NOMO-1 treated with dmso at 0.1 percent for 144 hours (cell line): Measurements from ENCODE around the gene ZNF12.
"Not testable (repeated sequence)": the region's sequence is repeated elsewhere in the genome, so short reads cannot be mapped to it uniquely, and the experiment has no call there.

Source experiments
- DNase-seq: peaks from one replicate; lab custom pipeline; 2025; ENCODE audit not compliant: unreplicated experiment; lab: John Stamatoyannopoulos, UW

ZNF12 gene

DNA sequence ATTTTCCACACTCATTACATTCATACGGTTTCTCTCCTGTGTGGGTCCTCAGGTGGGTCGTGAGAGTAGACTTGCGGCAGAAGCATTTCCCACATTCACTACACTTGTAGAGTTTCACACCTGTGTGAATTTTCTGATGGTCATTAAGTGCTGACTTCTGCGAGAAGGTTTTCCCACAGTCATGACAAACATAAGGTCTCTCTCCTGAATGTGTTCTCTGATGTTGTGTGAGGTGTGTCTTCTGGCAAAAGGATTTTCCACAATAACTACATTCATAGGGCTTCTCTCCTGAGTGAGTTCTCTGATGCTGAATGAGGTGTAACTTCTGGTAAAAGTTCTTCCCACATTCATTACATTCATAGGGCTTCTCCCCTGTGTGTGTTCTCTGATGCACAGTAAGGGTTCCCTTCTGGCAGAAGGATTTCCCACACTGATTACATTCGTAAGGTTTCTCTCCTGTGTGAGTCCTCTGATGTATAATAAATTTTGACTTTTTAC, 15.1 kb downstream of the ZNF12 start:
- DNase-seq: no peak

DNA sequence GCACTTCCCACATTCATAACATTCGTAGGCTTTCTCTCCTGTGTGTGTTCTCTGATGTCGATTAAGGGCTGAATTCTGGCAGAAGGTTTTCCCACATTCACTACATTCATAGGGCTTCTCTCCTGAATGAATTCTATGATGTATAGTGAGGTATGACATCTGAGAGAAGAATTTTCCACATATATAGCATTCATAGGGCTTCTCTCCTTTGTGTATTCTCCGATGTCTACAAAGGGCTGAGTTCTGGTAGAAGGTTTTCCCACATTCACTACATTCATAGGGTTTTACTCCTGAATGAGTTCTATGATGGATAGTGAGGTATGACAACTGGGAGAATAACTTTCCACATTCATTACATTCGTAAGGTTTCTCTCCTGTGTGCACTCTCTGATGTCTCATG, 15.6 kb downstream of the ZNF12 start:
- no peak for DNase-seq

DNA sequence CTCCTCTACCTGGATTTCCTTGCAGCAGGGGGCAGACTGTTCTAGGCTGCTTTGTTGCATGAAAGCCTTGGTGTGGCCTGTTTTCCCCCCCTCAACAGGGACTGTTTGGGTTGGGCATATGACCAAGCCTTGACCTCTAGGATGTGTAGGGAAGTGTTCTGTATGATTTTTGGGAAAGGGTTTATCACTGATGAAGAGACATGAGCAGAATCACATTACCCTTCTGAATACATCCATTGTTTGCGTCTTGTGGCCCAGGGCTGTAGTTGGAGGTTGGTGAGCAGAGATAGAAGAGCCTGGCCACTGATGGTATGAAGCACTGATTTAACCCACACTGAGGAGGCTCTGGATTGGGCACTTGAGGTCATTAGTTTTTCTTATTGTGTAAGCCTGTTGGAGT, 26.6 kb downstream of the ZNF12 start:
- no peak for DNase-seq

DNA sequence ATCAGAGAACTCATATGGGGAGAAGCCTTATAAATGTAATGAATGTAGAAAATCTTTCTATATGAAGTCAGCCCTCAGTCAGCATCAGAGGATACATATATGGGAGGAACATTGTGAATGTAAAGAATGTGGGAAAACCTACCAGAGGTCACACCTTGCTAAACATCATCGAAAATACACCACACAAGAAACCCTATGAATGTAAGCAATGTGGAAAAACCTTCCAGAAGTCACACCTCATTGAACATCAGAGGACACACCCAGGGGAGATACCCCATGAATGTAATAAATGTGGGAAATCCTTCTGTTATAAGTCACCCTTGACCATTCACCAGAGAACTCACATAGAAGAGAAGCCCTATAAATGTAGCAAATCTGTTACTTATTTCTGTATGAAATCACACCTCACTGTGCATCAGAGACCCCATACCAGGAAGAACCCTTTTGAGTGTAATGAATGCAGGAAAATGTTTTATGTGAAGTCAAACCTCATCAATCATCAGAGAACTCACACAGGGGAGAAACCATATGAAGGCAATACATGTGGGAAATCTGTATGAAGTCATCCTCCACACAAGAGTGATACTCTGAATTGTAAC, 30.8 kb downstream of the ZNF12 start:
- no peak for DNase-seq

DNA sequence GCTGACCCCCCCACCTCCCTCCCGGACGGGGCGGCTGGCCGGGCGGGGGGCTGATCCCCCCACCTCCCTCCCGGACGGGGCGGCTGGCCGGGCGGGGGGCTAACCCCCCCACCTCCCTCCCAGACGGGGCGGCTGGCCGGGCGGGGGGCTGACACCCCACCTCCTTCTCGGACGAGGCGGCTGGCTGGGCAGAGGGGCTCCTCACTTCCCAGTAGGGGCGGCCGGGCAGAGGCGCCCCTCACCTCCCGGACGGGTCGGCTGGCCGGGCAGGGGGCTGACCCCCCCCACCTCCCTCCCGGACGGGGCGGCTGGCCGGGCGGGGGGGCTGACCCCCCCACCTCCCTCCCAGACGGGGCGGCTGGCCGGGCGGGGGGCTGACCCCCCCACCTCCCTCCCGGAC, 35.9 kb downstream of the ZNF12 start:
- DNase-seq: not testable (repeated sequence)

DNA sequence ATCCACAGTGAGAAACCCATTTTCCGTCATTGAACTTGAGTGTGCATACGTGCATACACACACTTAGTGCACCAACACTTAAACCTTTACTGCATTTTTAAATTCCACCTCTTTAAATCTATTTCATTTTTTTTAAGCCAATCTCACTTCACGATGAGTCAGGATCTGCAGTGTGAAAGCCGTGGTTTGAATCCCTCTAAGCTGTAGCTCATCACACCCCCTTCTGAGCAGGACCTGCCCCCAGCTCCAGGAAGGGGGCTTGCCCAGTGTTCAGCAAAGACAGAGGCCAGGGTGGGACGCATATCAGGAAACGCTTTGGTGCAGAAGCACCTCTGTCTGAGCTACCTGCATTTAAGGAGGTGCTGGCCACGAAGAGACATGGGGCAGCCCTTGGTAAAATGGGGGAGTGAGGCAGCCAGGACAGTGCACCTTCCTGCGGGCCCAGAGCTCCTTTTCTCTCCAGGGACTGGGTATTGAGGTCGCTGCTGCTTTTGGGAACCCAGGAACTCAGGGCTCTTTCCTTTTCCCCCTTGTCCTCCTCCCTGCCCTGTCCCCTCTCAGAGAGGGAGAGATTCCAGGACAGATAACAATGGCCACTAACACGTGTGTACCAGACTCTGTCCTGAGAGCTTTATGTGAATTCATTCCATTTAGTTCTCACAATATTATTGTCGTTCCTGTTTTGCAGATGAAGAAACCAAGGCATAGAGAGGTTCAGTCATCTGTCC, 48.0 kb downstream of the ZNF12 start:
- DNase-seq: no peak

DNA sequence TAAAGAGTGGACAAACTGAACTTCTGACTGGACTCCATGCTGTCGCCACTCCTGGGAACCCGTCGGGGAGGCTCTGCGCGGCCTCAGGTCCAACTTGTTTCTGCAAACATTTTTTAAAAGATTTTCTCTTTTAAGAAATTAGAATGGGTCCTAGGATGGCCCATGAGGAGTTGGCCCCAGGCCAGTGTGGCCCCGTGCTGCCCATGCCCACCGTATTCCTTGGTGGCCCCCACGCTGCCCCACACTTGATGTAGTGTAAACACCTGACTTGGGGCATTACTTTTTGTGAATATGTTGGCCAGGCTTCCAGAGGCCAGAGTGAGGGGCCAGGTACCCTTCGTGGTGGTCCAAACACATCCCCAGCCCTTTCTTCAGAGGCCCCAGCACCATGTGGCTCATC, 50.3 kb downstream of the ZNF12 start:
- DNase-seq: no peak

DNA sequence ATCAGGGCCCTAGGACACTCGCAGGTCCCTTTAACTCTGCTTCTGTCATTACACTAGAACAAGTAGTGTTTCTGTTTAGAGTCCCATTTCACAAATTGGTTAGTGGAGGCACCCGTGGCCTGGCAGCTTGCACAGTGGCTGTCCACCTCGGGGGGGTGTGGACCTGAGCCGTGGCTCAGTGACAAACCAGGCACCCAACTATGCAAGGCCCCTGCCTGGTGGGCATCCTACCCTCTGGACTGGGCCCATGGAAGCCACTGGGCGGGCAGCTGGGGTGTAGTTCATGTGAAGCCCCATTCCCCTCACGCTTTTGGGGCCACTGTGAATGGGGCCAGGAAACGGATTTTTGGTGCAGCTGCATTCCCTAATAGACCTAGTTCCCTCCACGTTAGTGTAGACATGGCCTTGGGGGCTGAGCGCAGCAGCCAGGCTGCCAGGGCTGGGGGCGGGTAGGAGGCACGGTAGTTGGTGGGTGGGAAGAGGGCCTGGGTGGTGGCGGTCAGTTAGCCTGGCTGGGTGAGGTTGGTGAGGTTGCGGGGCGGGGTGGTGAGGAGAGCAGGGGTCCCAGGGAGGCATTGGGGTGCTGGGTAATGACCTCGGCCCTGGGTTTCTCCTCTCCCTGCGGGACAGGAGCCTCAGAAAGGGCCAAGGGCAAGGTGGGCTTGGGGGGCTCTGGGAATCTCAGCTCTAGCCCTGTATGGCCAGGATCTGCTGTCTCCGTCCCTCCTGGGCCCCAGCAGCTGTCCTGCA, 50.9 kb downstream of the ZNF12 start:
- no peak for DNase-seq

DNA sequence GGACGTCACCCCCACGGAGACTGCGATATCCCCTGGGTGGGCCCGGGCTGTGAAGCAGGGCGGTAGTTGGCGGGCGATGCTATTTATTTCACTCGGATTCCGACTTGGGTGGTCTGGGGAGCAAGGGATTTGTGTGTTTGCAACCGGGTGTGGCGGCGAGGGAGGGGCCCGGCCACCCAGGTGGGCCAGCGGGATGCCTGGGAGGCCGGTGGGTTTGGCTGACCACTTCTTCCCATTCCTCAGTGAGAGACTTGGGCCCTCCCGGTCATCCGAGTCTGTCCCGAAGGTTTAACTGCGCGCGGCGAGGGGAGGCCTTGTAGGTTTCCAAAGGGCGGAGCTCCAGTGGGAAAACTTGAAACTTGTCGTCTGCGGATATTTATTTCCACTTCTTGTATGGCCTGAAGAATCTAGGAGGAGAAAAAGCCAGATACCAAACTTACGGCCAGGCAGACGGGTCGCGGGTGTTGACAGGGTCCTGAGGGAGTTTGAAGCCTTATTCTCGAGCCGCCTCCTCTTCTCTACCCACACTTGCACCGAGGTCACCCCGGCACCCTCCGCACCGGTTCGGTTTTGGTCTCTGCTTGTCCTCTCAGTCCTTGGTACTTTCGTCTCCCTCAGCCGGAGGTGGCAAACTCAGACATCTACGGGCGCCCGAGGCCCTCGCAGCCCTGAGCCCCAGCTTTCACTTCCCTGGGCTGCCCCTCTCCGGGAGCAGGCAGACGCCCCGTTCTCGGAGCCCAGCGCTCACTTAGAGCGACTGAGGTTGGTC, 51.7 kb downstream of the ZNF12 start:
- DNase-seq: no peak

DNA sequence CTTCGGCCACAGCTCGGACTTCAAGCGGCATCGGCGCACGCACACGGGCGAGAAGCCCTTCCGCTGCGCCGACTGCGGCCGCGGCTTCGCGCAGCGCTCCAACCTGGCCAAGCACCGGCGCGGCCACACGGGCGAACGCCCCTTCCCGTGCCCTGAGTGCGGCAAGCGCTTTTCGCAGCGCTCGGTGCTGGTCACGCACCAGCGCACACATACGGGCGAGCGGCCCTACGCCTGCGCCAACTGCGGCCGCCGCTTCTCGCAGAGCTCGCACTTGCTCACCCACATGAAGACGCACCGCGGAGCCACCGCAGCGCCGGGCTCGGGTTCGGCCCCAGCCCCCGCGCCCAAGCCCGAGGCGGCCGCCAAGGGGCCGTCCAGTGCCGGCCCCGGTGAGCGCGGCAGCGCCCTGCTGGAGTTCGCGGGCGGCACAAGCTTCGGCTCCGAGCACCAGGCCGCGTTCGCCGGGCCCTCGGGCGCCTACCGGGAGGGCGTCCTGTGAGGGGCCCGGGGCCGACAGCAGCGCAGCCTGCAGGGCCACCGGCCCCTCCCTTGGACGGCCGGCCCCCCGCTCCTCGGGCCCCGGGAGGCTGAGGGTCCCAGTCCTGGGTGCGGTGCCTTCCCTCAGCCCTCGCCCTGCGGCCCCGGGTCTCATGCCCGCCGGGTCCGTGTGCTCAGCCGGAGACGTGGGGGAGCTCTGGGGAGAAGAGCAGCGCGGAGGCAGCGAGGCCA, 52.5 kb downstream of the ZNF12 start:
- no peak for DNase-seq

DNA sequence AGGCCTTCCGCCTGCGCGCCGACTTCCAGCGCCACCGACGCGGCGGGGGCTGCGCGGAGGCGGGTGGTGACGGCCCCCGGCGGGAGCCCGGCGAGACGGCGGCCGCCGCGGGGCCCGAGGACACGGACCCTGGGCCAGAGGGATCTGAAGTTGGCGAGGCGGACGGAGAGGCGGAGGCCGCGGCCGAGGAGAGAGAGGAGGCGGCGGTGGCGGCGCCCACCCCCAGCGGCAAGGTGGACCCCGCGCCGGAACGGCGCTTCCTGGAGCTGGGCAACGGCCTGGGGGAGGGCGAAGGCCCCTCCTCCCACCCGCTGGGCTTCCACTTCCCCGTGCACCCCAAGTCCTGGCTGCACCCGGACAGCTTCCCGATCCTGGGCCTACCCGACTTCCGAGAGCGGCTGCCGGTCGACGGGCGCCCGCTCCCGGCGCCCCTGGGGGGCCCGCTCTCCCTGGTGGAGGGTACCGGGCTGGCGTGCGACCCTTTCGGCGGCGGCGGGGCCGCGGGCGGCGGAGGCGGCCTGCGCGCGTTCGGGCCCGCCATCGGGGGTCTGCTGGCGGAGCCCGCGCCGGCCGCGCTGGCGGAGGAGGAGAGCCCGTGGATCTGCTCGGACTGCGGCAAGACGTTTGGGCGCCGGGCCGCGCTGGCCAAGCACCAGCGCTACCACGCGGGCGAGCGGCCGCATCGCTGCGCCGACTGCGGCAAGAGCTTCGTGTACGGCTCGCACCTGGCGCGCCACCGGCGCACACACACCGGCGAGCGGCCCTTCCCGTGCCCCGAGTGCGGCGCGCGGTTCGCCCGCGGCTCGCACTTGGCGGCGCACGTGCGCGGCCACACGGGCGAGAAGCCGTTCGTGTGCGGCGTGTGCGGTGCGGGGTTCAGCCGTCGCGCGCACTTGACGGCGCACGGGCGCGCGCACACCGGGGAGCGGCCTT, 53.4 kb downstream of the ZNF12 start:
- DNase-seq: no peak

DNA sequence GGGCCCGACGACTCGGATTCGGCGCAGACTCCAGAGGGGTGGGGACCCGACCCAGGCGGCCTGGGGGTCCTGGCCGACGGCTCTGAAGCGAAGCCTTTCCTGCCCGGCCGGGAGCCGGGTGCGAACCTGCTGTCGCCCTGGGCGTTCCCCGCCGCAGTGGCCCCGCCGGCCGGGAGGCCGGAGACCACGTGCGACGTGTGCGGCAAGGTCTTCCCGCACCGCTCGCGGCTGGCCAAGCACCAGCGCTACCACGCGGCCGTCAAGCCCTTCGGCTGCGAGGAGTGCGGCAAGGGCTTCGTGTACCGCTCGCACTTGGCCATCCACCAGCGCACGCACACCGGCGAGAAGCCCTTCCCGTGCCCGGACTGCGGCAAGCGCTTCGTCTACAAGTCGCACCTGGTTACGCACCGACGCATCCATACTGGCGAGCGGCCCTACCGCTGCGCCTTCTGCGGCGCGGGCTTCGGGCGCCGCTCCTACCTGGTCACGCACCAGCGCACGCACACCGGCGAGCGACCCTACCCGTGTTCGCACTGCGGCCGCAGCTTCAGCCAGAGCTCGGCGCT, 54.2 kb downstream of the ZNF12 start:
- no peak for DNase-seq

DNA sequence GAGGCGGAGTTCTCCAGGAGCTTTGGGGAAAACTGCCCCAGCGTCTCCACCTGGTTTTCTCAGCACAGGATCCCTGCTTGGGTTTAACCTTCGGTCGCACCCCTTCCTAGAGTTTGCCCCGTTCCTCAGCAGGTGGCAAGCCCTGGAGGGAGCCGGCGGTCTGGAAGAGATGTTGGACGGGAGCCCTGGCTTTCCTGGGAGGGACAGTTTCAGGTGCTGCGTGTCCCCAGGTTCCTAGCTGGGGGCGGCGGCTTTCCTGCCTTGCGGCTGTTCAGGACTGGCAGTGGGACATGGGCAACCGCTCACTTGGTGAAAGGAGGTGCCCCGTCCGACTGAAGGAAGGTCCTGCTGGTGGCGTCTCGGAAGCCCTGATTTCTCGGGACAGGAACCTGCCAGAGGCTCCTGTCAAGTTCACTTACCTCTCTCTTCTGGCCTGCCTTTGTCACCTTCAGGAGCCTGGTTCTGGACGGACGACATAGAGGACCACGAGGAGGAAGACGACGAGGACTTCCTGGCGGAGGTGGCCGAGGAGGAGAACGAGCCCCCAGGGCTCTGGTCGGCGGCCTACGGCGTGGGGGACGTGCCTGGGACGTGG, 54.8 kb downstream of the ZNF12 start:
- no peak for DNase-seq

DNA sequence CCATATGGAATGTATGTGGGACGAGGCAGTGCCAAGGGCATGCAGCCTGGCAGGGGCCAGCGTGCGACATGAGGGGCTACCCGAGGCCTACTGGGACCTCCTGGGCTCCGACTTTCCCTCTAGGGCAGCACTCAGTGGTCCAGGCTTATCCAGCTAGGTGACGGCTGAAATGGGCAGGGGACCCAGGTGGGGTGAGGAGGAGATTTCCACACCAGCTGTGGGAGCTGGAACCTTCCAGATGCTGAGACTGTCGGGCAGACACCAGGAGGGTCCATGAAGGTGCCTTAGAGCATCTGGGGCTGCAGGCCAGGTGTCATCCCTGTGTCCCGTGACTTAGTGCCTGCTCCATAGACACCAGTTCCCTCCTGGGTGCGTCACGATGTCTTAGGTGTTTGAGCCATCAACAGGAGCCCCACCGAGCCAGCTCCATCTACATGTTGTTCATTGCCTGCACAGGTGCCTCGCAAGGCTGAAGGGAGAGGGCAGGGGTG, 56.2 kb downstream of the ZNF12 start:
- DNase-seq: no peak

DNA sequence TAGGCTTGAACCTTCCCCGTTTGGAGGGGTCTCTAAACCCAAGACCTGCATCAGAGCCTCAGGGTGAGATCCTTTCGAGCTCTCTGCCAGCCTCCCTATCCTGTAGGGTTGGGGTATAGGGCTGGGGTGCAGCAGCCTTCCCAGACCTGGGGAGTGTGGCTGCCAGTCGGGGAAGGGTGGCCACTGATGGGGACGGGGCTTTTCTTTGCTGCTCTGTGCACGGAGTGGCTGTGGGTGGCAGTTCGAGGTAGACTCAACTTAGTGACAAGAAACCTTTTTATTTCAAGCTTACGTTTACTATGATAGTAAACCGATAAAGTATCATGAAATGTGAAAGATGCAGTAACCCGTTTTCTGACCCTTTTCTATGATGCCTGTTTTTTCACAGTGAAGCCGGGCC, 56.7 kb downstream of the ZNF12 start:
- no peak for DNase-seq

DNA sequence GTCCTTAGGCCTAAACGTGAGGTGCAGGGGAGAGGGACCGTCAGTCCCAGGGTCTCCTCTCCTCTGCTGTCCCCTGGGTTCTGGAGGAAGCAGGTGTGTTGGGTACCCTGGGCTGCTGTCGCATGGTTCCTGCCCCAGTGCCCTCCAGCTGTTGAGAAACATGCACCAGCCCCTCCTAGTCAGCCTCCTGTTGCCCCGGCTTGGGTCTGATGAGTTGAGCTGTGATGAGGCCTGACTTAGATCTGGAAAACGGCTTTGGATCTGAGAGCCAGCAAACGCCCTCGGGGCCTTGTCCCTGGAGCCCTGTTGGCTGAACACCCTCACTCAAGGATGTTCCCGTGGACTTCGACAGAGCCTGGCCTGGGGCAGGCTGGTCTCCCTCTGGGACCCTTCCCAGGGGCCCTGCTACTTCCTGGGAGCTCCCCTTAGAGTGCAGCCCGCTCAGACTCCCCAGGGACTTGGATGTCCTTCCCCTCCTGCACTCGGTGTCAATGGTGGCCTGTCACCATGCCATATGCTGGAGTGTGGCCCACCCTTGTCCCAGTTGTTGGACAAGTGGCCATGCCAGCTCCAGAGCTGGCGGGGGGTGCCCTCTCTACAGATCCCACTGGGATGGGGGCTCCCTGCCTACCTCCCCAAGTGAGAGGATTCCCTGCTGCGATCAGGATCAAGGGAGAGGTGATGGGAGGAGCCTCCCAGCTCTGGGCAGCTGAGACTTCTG, 57.3 kb downstream of the ZNF12 start:
- DNase-seq: no peak

DNA sequence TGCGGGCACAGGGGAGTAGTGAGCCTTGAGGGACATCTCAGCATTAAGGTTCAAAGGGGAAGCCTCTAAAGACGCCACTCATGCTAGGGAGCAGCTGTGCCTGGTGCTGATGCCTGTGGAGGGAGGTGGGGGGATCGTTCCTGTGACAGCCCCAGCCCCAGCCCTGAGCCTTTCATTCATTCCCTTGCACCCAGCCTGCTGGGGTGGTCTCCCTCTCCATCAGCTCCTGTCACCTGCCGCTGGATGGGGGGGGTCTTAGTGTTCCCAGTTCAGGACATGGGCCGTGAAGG, 58.0 kb downstream of the ZNF12 start:
- no peak for DNase-seq

DNA sequence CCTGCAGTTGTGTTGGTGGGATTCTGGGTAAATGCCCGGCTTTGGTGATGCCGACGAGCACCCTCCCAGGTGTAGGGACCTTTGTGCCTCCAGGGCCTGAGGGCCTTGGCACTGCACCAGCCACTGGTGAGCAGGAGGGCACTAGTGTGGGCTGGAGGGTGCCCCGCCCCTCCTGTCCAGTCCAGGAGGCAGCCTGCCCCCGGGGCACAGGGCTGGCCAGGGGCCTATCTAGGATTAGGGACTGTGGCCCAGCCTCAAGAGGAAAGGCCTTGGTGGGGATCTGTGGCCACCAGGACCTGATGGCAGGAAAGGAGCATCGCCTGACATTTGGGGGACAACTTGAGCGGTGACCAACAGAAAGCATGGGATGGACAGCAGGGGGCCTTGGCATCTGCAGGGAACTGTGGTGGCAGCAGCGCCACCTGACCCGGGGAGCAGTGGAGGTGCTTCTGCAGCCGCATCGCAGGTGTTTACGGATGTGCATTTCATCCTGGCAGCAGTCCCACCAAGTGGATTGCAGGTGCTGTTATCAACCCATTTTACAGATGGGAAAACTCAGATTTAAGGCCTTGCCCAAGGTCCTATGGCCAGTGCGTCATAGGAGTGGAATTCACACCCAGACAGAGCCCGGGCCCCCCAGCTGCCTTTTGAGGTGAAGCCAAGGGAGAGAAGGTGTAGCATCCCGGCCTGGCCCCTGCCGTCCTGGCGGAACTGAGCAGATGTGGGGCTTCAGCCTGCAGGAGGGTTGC, 58.5 kb downstream of the ZNF12 start:
- DNase-seq: no peak
